ENCODE measurements around the gene MRTFB. TPM values are rescaled to one million over a fixed set of nuclear protein-coding genes. Genes with fewer than 3 reads are reported as not detected.

Gene MRTFB
- total RNA-seq, 1 experiment from 2014 or later: 90.5 TPM

DNA sequence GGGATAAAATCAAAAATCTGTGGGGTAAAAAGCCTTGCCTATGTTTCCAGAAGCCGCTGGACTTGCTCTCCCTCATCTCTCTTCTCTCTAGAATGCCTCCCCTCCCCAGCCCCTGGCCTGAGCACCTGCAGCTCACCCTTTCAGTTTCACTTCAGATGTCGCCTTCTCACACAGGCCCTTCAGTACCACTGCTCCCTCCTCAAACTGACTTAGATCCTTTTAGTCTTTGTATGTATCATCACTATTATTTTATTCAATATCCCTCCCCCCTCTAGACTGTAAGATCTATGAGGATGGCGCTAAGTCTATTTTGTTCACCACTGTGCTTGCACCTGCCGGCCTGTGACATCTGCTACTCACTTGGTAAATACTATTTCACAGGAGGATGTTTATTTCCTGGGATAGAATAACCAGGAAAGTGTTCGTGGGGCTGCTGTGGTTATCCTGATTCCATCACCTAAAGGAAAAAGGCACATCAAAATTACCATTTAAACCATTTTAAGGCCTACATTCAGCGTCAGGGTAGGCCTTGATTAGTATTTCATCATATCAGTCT lies 122.3 kb downstream of the MRTFB start:
- Histone ChIP-seq H3K9me3 (ENCODE audit: control insufficient read depth, insufficient read depth, low read depth, low read length) (no peaks in the 10 kb centered on the region), H3K4me3 (ENCODE audit: low read depth in 2 of 2, low read length in 2 of 2) (no peak overlapping the region), H3K27me3 (ENCODE audit: control insufficient read depth, insufficient read depth, low read length) (no peaks in the 10 kb centered on the region), H3K36me3 (ENCODE audit: control insufficient read depth, insufficient read depth, low read length) (no peaks in the 10 kb centered on the region), H3K4me1 (ENCODE audit: control insufficient read depth, insufficient read depth, low read length) (peaks cover 6% of the 10 kb centered on the region; the same call in 1 of the 2 replicates), H3K27ac (ENCODE audit: low read length) (no peak overlapping the region)
- in situ Hi-C loops (cut with HindIII; ENCODE audit: low pct_unique_long_range_greater_than_20kb, low sequenced_read_pairs) (no loop called here), intact Hi-C loops (cut with micrococcal nuclease; ENCODE audit: unreplicated experiment) (no loop called here)
- no peak for DNase-seq (ENCODE audit: low read depth, low spot score)
- BruUV-seq (replicated peaks): no TSS peak
- ChIA-PET POLR2A (no interaction called here), CTCF (no interaction called here)
- no peak for TF ChIP-seq TCF7L2 (IDR thresholded peaks at IDR 0.05; ENCODE audit: low read depth, low read length)
- TF ChIP-seq REST (IDR thresholded peaks at IDR 0.05; ENCODE audit: insufficient read depth in 1 of 2, low read depth in 2 of 2, low read length in 1 of 2): no peak
- TF ChIP-seq SIN3A (IDR thresholded peaks at IDR 0.05; ENCODE audit: borderline replicate concordance, insufficient read depth, low read depth, low read length): no peak
- TF ChIP-seq POLR2AphosphoS5 (IDR thresholded peaks at IDR 0.05; ENCODE audit: low read depth, low read length): no peak
- TF ChIP-seq, protein P1, sequence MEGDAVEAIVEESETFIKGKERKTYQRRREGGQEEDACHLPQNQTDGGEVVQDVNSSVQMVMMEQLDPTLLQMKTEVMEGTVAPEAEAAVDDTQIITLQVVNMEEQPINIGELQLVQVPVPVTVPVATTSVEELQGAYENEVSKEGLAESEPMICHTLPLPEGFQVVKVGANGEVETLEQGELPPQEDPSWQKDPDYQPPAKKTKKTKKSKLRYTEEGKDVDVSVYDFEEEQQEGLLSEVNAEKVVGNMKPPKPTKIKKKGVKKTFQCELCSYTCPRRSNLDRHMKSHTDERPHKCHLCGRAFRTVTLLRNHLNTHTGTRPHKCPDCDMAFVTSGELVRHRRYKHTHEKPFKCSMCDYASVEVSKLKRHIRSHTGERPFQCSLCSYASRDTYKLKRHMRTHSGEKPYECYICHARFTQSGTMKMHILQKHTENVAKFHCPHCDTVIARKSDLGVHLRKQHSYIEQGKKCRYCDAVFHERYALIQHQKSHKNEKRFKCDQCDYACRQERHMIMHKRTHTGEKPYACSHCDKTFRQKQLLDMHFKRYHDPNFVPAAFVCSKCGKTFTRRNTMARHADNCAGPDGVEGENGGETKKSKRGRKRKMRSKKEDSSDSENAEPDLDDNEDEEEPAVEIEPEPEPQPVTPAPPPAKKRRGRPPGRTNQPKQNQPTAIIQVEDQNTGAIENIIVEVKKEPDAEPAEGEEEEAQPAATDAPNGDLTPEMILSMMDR (IDR thresholded peaks at IDR 0.05): no peak
- ATAC-seq: peak; percentile 45; the same call in 1 of the 2 replicates

DNA sequence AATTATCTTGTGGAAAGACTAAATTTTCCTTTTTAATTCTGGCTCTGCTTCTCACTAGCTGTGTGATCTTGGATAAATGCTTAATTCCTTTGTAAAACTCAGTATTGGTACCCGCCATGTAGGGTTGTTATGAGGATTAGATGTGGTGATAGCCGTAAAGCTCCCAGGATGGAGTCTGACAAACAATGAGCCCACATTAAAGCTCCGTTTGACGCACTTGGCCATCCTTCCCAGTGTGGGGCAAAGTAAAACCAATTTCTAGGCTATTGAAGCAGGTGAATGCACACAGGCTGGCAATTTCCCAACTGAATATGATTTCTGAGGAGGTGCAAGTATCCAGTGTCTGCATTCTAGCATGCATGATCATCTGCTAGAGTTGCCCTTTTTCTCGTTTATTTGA lies 123.6 kb downstream of the MRTFB start:
- H3K36me3 ChIP-seq (ENCODE audit: control insufficient read depth, insufficient read depth, low read length): no peaks in the 10 kb centered on the region
- no peak for TF ChIP-seq SIN3A (IDR thresholded peaks at IDR 0.05; ENCODE audit: borderline replicate concordance, insufficient read depth, low read depth, low read length)
- no peak for TF ChIP-seq REST (IDR thresholded peaks at IDR 0.05; ENCODE audit: insufficient read depth in 1 of 2, low read depth in 2 of 2, low read length in 1 of 2)
- TF ChIP-seq POLR2AphosphoS5 (IDR thresholded peaks at IDR 0.05; ENCODE audit: low read depth, low read length): no peak
- TF ChIP-seq, protein P1 (IDR thresholded peaks at IDR 0.05): no peak
- TF ChIP-seq TCF7L2 (IDR thresholded peaks at IDR 0.05; ENCODE audit: low read depth, low read length): no peak
- no peaks in the 10 kb centered on the region for H3K9me3 ChIP-seq (ENCODE audit: control insufficient read depth, insufficient read depth, low read depth, low read length)
- H3K27ac ChIP-seq (ENCODE audit: low read length): no peak overlapping the region
- no peaks in the 10 kb centered on the region for H3K27me3 ChIP-seq (ENCODE audit: control insufficient read depth, insufficient read depth, low read length)
- intact Hi-C loops (cut with micrococcal nuclease; ENCODE audit: unreplicated experiment) (no loop called here), in situ Hi-C loops (cut with HindIII; ENCODE audit: low pct_unique_long_range_greater_than_20kb, low sequenced_read_pairs) (no loop called here)
- no peak for DNase-seq (ENCODE audit: low read depth, low spot score)
- POLR2A ChIA-PET: interaction anchor here (0.6 kb wide), 1 partner anchor 39 kb away, joined by 5 read pairs; no protein-coding TSS in a partner anchor
- CTCF ChIA-PET: no interaction called here
- peaks cover 6% of the 10 kb centered on the region; the same call in 1 of the 2 replicates for H3K4me1 ChIP-seq (ENCODE audit: control insufficient read depth, insufficient read depth, low read length)
- no peak overlapping the region for H3K4me3 ChIP-seq (ENCODE audit: low read depth in 2 of 2, low read length in 2 of 2)
- BruUV-seq (replicated peaks): no TSS peak
- no peak for ATAC-seq
